ENCODE data around the gene SLC27A4.

DNA sequence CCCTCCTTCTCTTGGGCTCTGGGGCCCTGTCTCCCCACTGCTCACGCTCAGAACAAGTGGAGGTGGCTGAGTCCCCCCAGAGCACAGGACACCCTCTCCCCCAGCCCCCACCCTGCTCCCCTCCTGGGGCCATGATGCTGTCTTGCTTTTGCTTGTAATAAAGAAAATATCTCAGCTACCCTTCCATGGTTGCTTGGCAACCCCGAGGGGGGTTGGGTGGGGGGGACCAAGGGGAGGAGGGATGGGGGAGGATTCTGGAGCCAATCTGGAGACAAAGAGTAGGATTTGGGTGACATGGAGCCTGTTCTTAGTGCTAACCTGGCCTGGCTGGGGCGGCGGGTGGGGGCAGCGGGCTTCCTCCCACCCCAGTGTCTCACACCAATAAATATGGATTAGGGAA, 64.2 kb downstream of the SLC27A4 start:
- TF ChIP-seq, protein P1, sequence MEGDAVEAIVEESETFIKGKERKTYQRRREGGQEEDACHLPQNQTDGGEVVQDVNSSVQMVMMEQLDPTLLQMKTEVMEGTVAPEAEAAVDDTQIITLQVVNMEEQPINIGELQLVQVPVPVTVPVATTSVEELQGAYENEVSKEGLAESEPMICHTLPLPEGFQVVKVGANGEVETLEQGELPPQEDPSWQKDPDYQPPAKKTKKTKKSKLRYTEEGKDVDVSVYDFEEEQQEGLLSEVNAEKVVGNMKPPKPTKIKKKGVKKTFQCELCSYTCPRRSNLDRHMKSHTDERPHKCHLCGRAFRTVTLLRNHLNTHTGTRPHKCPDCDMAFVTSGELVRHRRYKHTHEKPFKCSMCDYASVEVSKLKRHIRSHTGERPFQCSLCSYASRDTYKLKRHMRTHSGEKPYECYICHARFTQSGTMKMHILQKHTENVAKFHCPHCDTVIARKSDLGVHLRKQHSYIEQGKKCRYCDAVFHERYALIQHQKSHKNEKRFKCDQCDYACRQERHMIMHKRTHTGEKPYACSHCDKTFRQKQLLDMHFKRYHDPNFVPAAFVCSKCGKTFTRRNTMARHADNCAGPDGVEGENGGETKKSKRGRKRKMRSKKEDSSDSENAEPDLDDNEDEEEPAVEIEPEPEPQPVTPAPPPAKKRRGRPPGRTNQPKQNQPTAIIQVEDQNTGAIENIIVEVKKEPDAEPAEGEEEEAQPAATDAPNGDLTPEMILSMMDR (conservative IDR thresholded peaks at IDR 0.05 in 1 of 2, IDR thresholded peaks at IDR 0.05 in 1 of 2; ENCODE audit: extremely low read depth in 1 of 2, insufficient read depth in 1 of 2, low read depth in 1 of 2, low read length in 2 of 2): no peak
- TF ChIP-seq EZH2 (IDR thresholded peaks at IDR 0.05; ENCODE audit: borderline replicate concordance, low read length): no peak
